B cell (primary cell): Measurements from ENCODE around the gene THBD.

Experiments
- EZH2 ChIP-seq: IDR thresholded peaks from 2 replicates; pipeline ENCODE4 v1.6.1; 2012; ENCODE audit warnings: borderline replicate concordance, low read depth, mild to moderate bottlenecking, moderate library complexity, low read length; ENCODE audit not compliant: insufficient read depth, poor library complexity, severe bottlenecking
- TF ChIP-seq, protein P1 (sequence below): fragments of 200-600 bp; IDR thresholded peaks from one replicate; pipeline ENCODE4 v1.8.0; 2022; ENCODE audit warnings: antibody characterized with exemption, mild to moderate bottlenecking

DNA sequence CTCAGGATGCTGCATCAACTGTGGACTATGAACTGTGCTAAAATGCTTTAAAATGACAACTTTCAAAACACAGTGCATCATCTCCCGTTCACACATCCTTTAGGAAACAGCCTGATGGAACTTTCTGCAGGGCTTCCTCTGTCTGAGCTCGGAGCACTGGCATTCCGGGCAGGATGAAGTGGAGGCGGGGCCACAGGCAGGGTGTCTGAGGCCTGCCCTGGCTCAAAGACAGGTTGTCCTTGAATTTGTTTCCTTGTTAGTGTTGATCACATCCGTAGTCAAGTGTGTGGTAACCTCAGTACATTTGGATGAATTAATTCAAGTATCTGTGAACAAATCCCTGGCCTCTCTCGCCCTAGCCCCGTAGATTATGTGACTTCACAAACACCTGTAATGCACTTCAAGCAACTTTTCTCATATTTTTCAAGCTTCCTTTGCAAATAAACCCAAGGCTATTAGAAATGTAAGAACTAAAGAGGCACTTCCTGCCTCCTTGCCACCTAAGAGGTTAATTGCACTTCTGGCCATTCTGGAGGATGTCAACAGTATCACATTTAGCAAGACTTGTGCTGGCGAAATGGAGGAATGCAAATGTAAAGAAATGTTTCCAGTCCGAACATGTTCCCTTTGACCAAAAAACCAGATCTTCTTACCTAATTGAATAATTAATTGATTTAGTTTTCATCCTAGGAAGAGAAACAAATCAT is 33.5 kb upstream of the THBD start:
- TF ChIP-seq, protein P1, sequence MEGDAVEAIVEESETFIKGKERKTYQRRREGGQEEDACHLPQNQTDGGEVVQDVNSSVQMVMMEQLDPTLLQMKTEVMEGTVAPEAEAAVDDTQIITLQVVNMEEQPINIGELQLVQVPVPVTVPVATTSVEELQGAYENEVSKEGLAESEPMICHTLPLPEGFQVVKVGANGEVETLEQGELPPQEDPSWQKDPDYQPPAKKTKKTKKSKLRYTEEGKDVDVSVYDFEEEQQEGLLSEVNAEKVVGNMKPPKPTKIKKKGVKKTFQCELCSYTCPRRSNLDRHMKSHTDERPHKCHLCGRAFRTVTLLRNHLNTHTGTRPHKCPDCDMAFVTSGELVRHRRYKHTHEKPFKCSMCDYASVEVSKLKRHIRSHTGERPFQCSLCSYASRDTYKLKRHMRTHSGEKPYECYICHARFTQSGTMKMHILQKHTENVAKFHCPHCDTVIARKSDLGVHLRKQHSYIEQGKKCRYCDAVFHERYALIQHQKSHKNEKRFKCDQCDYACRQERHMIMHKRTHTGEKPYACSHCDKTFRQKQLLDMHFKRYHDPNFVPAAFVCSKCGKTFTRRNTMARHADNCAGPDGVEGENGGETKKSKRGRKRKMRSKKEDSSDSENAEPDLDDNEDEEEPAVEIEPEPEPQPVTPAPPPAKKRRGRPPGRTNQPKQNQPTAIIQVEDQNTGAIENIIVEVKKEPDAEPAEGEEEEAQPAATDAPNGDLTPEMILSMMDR: no peak
- no peak for TF ChIP-seq EZH2
